Astrocyte (in vitro differentiated cells and primary cell): ENCODE measurements around the gene MMP21. TPM values are rescaled to one million over a fixed set of nuclear protein-coding genes. Genes with fewer than 3 reads are reported as not detected.

ENCODE experiments used
- DNase-seq: peaks from one replicate; pipeline ENCODE4 v3.0.0-alpha.2; 2010; ENCODE audit warnings: low read depth
- FAIRE-seq: peaks from 2 replicates; lab custom pipeline; 2011; peaks lifted over from hg19 to GRCh38; lab: Jason Lieb, UNC
- H2AFZ ChIP-seq: 2 replicates; pipeline ENCODE4 v1.6.0; 2012; ENCODE audit warnings: low read depth, low read length, inconsistent platforms
- H3K27ac ChIP-seq: 2 replicates; pipeline ENCODE4 v1.5.1; 2011; ENCODE audit warnings: low read depth, low read length, inconsistent platforms
- H3K27me3 ChIP-seq: 2 replicates; pipeline ENCODE4 v1.6.0; 2011; ENCODE audit warnings: low read length, inconsistent platforms; ENCODE audit not compliant: insufficient read depth
- H3K36me3 ChIP-seq: 2 replicates; pipeline ENCODE4 v1.5.1; 2011; ENCODE audit warnings: low read length, inconsistent platforms; ENCODE audit not compliant: insufficient read depth
- H3K4me1 ChIP-seq: 2 replicates; pipeline ENCODE4 v1.5.1; 2011; ENCODE audit warnings: low read length, inconsistent platforms; ENCODE audit not compliant: insufficient read depth
- H3K4me2 ChIP-seq: 2 replicates; pipeline ENCODE4 v1.6.0; 2012; ENCODE audit warnings: low read length, inconsistent platforms
- H3K4me3 ChIP-seq: 2 replicates; pipeline ENCODE4 v1.5.1; 2011; ENCODE audit warnings: low read depth, mild to moderate bottlenecking, low read length, inconsistent platforms; ENCODE audit not compliant: insufficient read depth
- H3K79me2 ChIP-seq: 2 replicates; pipeline ENCODE4 v1.6.0; 2012; ENCODE audit warnings: mild to moderate bottlenecking, low read length, inconsistent platforms; ENCODE audit not compliant: insufficient read depth
- H3K9ac ChIP-seq: 2 replicates; pipeline ENCODE4 v1.6.0; 2012; ENCODE audit warnings: mild to moderate bottlenecking, low read length, inconsistent platforms
- H3K9me3 ChIP-seq: 2 replicates; pipeline ENCODE4 v1.5.1; 2012; ENCODE audit warnings: low read depth, mild to moderate bottlenecking, low read length, inconsistent platforms; ENCODE audit not compliant: insufficient read depth
- H4K20me1 ChIP-seq: 2 replicates; pipeline ENCODE4 v1.6.0; 2012; ENCODE audit warnings: low read length, inconsistent platforms; ENCODE audit not compliant: insufficient read depth
- H3K27ac Mint-ChIP-seq: one replicate; pipeline ENCODE4 v1.8.0; 2021; ENCODE audit warnings: mild to moderate bottlenecking, mixed read lengths; ENCODE audit not compliant: unreplicated experiment
- H3K27me3 Mint-ChIP-seq: one replicate; pipeline ENCODE4 v1.8.0; 2021; ENCODE audit warnings: low read depth, mixed read lengths; ENCODE audit not compliant: unreplicated experiment
- H3K36me3 Mint-ChIP-seq: one replicate; pipeline ENCODE4 v1.8.0; 2021; ENCODE audit warnings: low read depth, mixed read lengths; ENCODE audit not compliant: unreplicated experiment
- H3K4me1 Mint-ChIP-seq: one replicate; pipeline ENCODE4 v1.8.0; 2021; ENCODE audit warnings: low read depth, mixed read lengths; ENCODE audit not compliant: unreplicated experiment
- H3K4me3 Mint-ChIP-seq: one replicate; pipeline ENCODE4 v1.8.0; 2021; ENCODE audit warnings: mild to moderate bottlenecking, moderate library complexity, mixed read lengths; ENCODE audit not compliant: unreplicated experiment
- H3K9me3 Mint-ChIP-seq: one replicate; pipeline ENCODE4 v1.8.0; 2021; ENCODE audit warnings: mild to moderate bottlenecking, mixed read lengths; ENCODE audit not compliant: unreplicated experiment
- CTCF ChIP-seq: IDR thresholded peaks from 2 replicates; pipeline ENCODE4 v1.5.1; 2011; ENCODE audit warnings: low read depth, mild to moderate bottlenecking, inconsistent platforms, low read length, moderate library complexity; ENCODE audit not compliant: insufficient read depth
- EZH2 ChIP-seq: IDR thresholded peaks from 2 replicates; pipeline ENCODE4 v1.6.1; 2012; ENCODE audit warnings: mild to moderate bottlenecking, low read length, inconsistent platforms; ENCODE audit not compliant: insufficient read depth
- total RNA-seq: library from RNA; stranded (reverse); gene quantifications from 2 replicates; pipeline ENCODE4 v1.2.1, GENCODE V29; 2021

Gene MMP21
- total RNA-seq, 1 donor from 2014 or later, result not detected

GRCh38 chr10:125777806-125778205, 2.2 kb upstream of the MMP21 start:
- no peak overlapping the region for H3K4me3 Mint-ChIP-seq
- Histone ChIP-seq H3K9ac (no peak overlapping the region), H3K27me3 (no peaks in the 10 kb centered on the region), H3K4me3 (no peak overlapping the region), H3K36me3 (no peaks in the 10 kb centered on the region), H3K79me2 (no peaks in the 10 kb centered on the region), H3K9me3 (no peaks in the 10 kb centered on the region), H2AFZ (no peak overlapping the region), H3K27ac (no peak overlapping the region), H3K4me2 (no peak overlapping the region), H3K4me1 (no peaks in the 10 kb centered on the region), H4K20me1 (no peaks in the 10 kb centered on the region)
- no peak for DNase-seq
- FAIRE-seq, result no peak
- no peak overlapping the region for H3K27ac Mint-ChIP-seq
- no peak for TF ChIP-seq EZH2
- TF ChIP-seq CTCF, result no peak
- peaks cover 6% of the 10 kb centered on the region for H3K36me3 Mint-ChIP-seq
- H3K27me3 Mint-ChIP-seq, result peaks cover 35% of the 10 kb centered on the region
- H3K4me1 Mint-ChIP-seq, result peaks cover 8% of the 10 kb centered on the region
- H3K9me3 Mint-ChIP-seq, result peaks cover 17% of the 10 kb centered on the region

- TF ChIP-seq EZH2, result no peak
- no peak for TF ChIP-seq CTCF
- H2AFZ ChIP-seq, result no peak overlapping the region
- no peak overlapping the region for H3K4me2 ChIP-seq
- H3K27ac ChIP-seq, result no peak overlapping the region
- DNase-seq, result no peak
- no peaks in the 10 kb centered on the region for H3K27me3 ChIP-seq
- Mint-ChIP-seq H3K4me3 (no peak overlapping the region), H3K9me3 (peaks cover 17% of the 10 kb centered on the region), H3K36me3 (peaks cover 7% of the 10 kb centered on the region), H3K27me3 (peaks cover 35% of the 10 kb centered on the region), H3K4me1 (no peaks in the 10 kb centered on the region), H3K27ac (no peak overlapping the region)
- no peaks in the 10 kb centered on the region for H3K36me3 ChIP-seq
- H3K4me3 ChIP-seq, result no peak overlapping the region
- no peaks in the 10 kb centered on the region for H3K9me3 ChIP-seq
- H4K20me1 ChIP-seq, result no peaks in the 10 kb centered on the region
- no peaks in the 10 kb centered on the region for H3K4me1 ChIP-seq
- FAIRE-seq, result no peak
- H3K79me2 ChIP-seq, result no peaks in the 10 kb centered on the region
- no peak overlapping the region for H3K9ac ChIP-seq
Measured at GRCh38 chr10:125774581-125775191, 935 bp downstream of the MMP21 start.

- H3K79me2 ChIP-seq, result no peaks in the 10 kb centered on the region
- no peak for DNase-seq
- no peak overlapping the region for H3K9ac ChIP-seq
- TF ChIP-seq CTCF (no peak), EZH2 (no peak)
- Mint-ChIP-seq H3K4me3 (no peak overlapping the region), H3K36me3 (peaks cover 7% of the 10 kb centered on the region), H3K27ac (no peak overlapping the region), H3K9me3 (peaks cover 12% of the 10 kb centered on the region), H3K4me1 (no peaks in the 10 kb centered on the region), H3K27me3 (peaks cover 30% of the 10 kb centered on the region)
- no peaks in the 10 kb centered on the region for H3K36me3 ChIP-seq
- H3K4me2 ChIP-seq, result no peak overlapping the region
- no peaks in the 10 kb centered on the region for H3K4me1 ChIP-seq
- H3K27me3 ChIP-seq, result no peaks in the 10 kb centered on the region
- H2AFZ ChIP-seq, result no peak overlapping the region
- no peaks in the 10 kb centered on the region for H3K9me3 ChIP-seq
- no peak overlapping the region for H3K4me3 ChIP-seq
- FAIRE-seq, result no peak
- no peak overlapping the region for H3K27ac ChIP-seq
- no peaks in the 10 kb centered on the region for H4K20me1 ChIP-seq
Measured at GRCh38 chr10:125773687-125774543, 1.7 kb downstream of the MMP21 start.
